ENCODE results near the gene CA4.
"Not testable (repeated sequence)": the region's sequence is repeated elsewhere in the genome, so short reads cannot be mapped to it uniquely, and the experiment has no call there.

Gene CA4

GRCh38 chr17:60149691-60150582 is at the start of gene CA4:
TSS of gene CA4 (plus strand) at chr17:60149973. CDS start at chr17:60150035, 62 bp downstream.
- no peak for TF ChIP-seq CTCF (IDR thresholded peaks at IDR 0.05; ENCODE audit: borderline replicate concordance, control extremely low read depth, extremely low read depth, insufficient read depth, missing control alignments)
- DNase-seq (ENCODE audit: low spot score), result peak; percentile 52
- in situ Hi-C loops (cut with MboI; ENCODE audit: low sequenced_read_pairs, unreplicated experiment), result loop anchor here (25.0 kb wide), 2 partner anchors 262 to 487 kb away; partner anchors contain the start of gene CHCT1

- DNase-seq (ENCODE audit: low spot score); in situ Hi-C loops (cut with MboI; ENCODE audit: low sequenced_read_pairs, unreplicated experiment): not testable (repeated sequence)
These were observed 49.2 kb upstream of the CA4 start for GRCh38 chr17:60100577-60100976.

GRCh38 chr17:60102015-60102631 is 47.6 kb upstream of the CA4 start:
- DNase-seq (ENCODE audit: low spot score); in situ Hi-C loops (cut with MboI; ENCODE audit: low sequenced_read_pairs, unreplicated experiment): not testable (repeated sequence)

GRCh38 chr17:60102632-60103096 is 47.1 kb upstream of the CA4 start:
- TF ChIP-seq CTCF (IDR thresholded peaks at IDR 0.05; ENCODE audit: borderline replicate concordance, control extremely low read depth, extremely low read depth, insufficient read depth, missing control alignments), result no peak
- DNase-seq (ENCODE audit: low spot score), result no peak
- in situ Hi-C loops (cut with MboI; ENCODE audit: low sequenced_read_pairs, unreplicated experiment), result no loop called here

GRCh38 chr17:60103957-60104356 is 45.8 kb upstream of the CA4 start:
- TF ChIP-seq CTCF (IDR thresholded peaks at IDR 0.05; ENCODE audit: borderline replicate concordance, control extremely low read depth, extremely low read depth, insufficient read depth, missing control alignments), result no peak
- in situ Hi-C loops (cut with MboI; ENCODE audit: low sequenced_read_pairs, unreplicated experiment), result no loop called here
- DNase-seq (ENCODE audit: low spot score), result no peak

GRCh38 chr17:60106340-60107059 is 43.3 kb upstream of the CA4 start:
- DNase-seq (ENCODE audit: low spot score), result no peak
- in situ Hi-C loops (cut with MboI; ENCODE audit: low sequenced_read_pairs, unreplicated experiment), result no loop called here
- TF ChIP-seq CTCF (IDR thresholded peaks at IDR 0.05; ENCODE audit: borderline replicate concordance, control extremely low read depth, extremely low read depth, insufficient read depth, missing control alignments), result no peak

GRCh38 chr17:60107526-60108257 is 42.1 kb upstream of the CA4 start:
- DNase-seq (ENCODE audit: low spot score), result no peak
- no peak for TF ChIP-seq CTCF (IDR thresholded peaks at IDR 0.05; ENCODE audit: borderline replicate concordance, control extremely low read depth, extremely low read depth, insufficient read depth, missing control alignments)
- in situ Hi-C loops (cut with MboI; ENCODE audit: low sequenced_read_pairs, unreplicated experiment), result no loop called here

GRCh38 chr17:60108309-60108708 is 41.5 kb upstream of the CA4 start:
- in situ Hi-C loops (cut with MboI; ENCODE audit: low sequenced_read_pairs, unreplicated experiment); DNase-seq (ENCODE audit: low spot score): not testable (repeated sequence)

Data from GM13976 (cell line).